Loucy (cell line): Measurements from ENCODE around the gene KNL1.

Source experiments
- EZH2phosphoT487 ChIP-seq: fragments of 200-600 bp; IDR thresholded peaks from 2 replicates; pipeline ENCODE4 v1.6.1; 2018; ENCODE audit warnings: antibody characterized with exemption, mild to moderate bottlenecking, moderate library complexity, borderline replicate concordance
- TF ChIP-seq, protein P1 (sequence below): fragments of 200-600 bp; sonication (generic); conservative IDR thresholded peaks from 2 replicates; pipeline ENCODE4 v1.5.1; 2014; ENCODE audit warnings: mild to moderate bottlenecking, antibody characterized with exemption, low read length

GRCh38 chr15:40545457-40545856, 48.6 kb upstream of the KNL1 start:
- TF ChIP-seq, protein P1, sequence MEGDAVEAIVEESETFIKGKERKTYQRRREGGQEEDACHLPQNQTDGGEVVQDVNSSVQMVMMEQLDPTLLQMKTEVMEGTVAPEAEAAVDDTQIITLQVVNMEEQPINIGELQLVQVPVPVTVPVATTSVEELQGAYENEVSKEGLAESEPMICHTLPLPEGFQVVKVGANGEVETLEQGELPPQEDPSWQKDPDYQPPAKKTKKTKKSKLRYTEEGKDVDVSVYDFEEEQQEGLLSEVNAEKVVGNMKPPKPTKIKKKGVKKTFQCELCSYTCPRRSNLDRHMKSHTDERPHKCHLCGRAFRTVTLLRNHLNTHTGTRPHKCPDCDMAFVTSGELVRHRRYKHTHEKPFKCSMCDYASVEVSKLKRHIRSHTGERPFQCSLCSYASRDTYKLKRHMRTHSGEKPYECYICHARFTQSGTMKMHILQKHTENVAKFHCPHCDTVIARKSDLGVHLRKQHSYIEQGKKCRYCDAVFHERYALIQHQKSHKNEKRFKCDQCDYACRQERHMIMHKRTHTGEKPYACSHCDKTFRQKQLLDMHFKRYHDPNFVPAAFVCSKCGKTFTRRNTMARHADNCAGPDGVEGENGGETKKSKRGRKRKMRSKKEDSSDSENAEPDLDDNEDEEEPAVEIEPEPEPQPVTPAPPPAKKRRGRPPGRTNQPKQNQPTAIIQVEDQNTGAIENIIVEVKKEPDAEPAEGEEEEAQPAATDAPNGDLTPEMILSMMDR, result peak; percentile 15; the same call in 1 of the 2 replicates
- TF ChIP-seq EZH2phosphoT487, result no peak
